Measurements from ENCODE around the gene DDX49.
"Not testable (repeated sequence)": the region's sequence is repeated elsewhere in the genome, so short reads cannot be mapped to it uniquely, and the experiment has no call there.

The DDX49 gene

GRCh38 chr19:18895824-18896341, 23.6 kb upstream of the DDX49 start, which contains the start of gene CERS1:
TSS of gene CERS1 (minus strand) at chr19:18896158. CDS start at chr19:18896072, 86 bp downstream.
- peak in 7 of 14 donors; percentile 15 to 69 (median 51) for DNase-seq

GRCh38 chr19:18896421-18896841, 23.1 kb upstream of the DDX49 start:
- DNase-seq: peak in 8 of 14 donors; percentile 17 to 69 (median 50)

GRCh38 chr19:18897094-18898029, 22.2 kb upstream of the DDX49 start:
- DNase-seq: no peak

GRCh38 chr19:18898081-18898606, 21.4 kb upstream of the DDX49 start:
- DNase-seq: peak in 4 of 14 donors; percentile 5 to 29 (median 22)

GRCh38 chr19:18898607-18899408, 20.7 kb upstream of the DDX49 start:
- no peak for DNase-seq

GRCh38 chr19:18899624-18900560, 19.6 kb upstream of the DDX49 start:
- no peak for DNase-seq

GRCh38 chr19:18900700-18901481, 18.6 kb upstream of the DDX49 start:
- DNase-seq: no peak

- no peak for DNase-seq
Measured at GRCh38 chr19:18901491-18901890, 18.0 kb upstream of the DDX49 start.

GRCh38 chr19:18902519-18902918, 17.0 kb upstream of the DDX49 start:
- DNase-seq: not testable (repeated sequence)

GRCh38 chr19:18903156-18904037, 16.1 kb upstream of the DDX49 start:
- DNase-seq: no peak

- peak in 11 of 14 donors; percentile 8 to 89 (median 58) for DNase-seq
Measured at GRCh38 chr19:18904334-18905057, 15.0 kb upstream of the DDX49 start.

- no peak for DNase-seq
Measured at GRCh38 chr19:18905058-18905456, 14.5 kb upstream of the DDX49 start.

GRCh38 chr19:18905513-18906236, 13.8 kb upstream of the DDX49 start:
- peak in 3 of 14 donors; percentile 35 to 56 (median 45) for DNase-seq

GRCh38 chr19:18906605-18907519, 12.7 kb upstream of the DDX49 start:
- DNase-seq: peak in 13 of 14 donors; percentile 37 to 91 (median 76)

- peak in 9 of 14 donors; percentile 19 to 53 (median 29) for DNase-seq
Measured at GRCh38 chr19:18908917-18909619, 10.4 kb upstream of the DDX49 start.

GRCh38 chr19:18910010-18910409, 9.5 kb upstream of the DDX49 start:
- no peak for DNase-seq
